Gastroesophageal sphincter (tissue), 3 donors: ENCODE results near the gene NLRP7.
"Not testable (repeated sequence)": the region's sequence is repeated elsewhere in the genome, so short reads cannot be mapped to it uniquely, and the experiment has no call there.

ENCODE experiments used
- POLR2A ChIP-seq, 2 donors: fragments of 450-650 bp; IDR thresholded peaks; one replicate each; pipeline ENCODE4 v1.6.1; 2017; ENCODE audit warnings: antibody characterized with exemption in 2 of 2, mild to moderate bottlenecking in 2 of 2, moderate library complexity in 1 of 2
- TF ChIP-seq, protein P1 (sequence below), 4 experiments: fragments of 200-600 bp in 2 of 4; fragments of 450-650 bp in 2 of 4; sonication (generic) in 1 of 4; IDR thresholded peaks; one replicate each; pipeline ENCODE4 v1.5.1; 2017 to 2019; ENCODE audit warnings: antibody characterized with exemption in 4 of 4, mild to moderate bottlenecking in 2 of 4, moderate library complexity in 2 of 4

- TF ChIP-seq, protein P1, sequence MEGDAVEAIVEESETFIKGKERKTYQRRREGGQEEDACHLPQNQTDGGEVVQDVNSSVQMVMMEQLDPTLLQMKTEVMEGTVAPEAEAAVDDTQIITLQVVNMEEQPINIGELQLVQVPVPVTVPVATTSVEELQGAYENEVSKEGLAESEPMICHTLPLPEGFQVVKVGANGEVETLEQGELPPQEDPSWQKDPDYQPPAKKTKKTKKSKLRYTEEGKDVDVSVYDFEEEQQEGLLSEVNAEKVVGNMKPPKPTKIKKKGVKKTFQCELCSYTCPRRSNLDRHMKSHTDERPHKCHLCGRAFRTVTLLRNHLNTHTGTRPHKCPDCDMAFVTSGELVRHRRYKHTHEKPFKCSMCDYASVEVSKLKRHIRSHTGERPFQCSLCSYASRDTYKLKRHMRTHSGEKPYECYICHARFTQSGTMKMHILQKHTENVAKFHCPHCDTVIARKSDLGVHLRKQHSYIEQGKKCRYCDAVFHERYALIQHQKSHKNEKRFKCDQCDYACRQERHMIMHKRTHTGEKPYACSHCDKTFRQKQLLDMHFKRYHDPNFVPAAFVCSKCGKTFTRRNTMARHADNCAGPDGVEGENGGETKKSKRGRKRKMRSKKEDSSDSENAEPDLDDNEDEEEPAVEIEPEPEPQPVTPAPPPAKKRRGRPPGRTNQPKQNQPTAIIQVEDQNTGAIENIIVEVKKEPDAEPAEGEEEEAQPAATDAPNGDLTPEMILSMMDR (IDR thresholded peaks at IDR 0.05), result not testable (repeated sequence)
- not testable (repeated sequence) for TF ChIP-seq POLR2A (IDR thresholded peaks at IDR 0.05)
These were observed 47.7 kb downstream of the NLRP7 start for GRCh38 chr19:54899646-54900045.
